ENCODE measurements around the gene RET.

The RET gene

GRCh38 chr10:43076876-43077420 lies at the start of gene RET:
RET (plus strand) TSS chr10:43077069; CDS start chr10:43077259, 190 bp downstream.
- DNase-seq = no peak

DNA sequence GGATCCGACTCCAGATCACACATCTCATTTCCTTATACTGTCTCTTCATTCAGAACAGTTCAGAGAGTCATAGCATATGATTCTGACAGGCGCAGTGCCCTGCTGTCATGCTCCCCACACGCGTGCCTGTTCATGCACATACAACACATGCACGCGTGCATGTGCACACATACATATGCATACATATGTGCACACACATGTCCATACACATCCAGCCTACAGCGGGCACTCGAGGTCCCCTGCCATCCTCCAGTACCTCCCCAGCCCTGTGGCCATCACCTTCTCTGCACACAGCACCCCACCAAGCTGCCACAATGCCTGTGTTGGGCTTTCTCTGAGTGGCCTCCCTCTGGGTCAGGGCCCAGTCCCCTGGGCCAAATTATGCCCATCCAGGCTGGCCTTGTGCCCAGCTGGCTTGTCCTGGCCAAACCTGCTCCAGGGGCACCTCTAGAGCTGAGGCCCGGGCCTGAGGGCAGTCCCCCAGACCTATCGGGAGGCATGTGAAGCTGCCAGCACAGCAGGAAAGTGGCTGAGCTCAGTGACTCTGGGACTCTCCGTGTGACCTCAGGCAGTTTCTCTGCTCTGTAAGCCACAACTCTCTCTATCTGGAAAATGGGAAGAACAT lies 49.4 kb upstream of the RET start:
- DNase-seq = no peak

DNA sequence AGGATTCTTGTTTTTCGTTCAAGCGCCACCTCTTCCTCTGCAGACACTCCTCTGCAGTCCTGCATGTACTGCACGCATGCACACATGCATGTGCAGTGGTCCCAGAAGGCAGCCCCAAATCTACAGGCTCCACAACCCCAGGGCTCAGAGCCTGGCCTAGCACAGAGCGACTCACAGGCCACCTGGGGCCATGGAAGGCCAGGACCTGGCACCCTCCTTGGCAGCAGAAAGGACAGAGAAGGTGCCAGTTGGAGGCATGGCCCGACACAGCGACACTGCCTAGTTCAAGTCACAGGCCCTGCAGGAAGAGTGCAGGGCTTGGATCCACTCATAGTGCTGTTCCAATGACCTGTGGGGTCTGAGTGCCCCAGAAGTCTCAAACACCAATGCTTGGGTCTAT lies 48.7 kb upstream of the RET start:
- DNase-seq = no peak

DNA sequence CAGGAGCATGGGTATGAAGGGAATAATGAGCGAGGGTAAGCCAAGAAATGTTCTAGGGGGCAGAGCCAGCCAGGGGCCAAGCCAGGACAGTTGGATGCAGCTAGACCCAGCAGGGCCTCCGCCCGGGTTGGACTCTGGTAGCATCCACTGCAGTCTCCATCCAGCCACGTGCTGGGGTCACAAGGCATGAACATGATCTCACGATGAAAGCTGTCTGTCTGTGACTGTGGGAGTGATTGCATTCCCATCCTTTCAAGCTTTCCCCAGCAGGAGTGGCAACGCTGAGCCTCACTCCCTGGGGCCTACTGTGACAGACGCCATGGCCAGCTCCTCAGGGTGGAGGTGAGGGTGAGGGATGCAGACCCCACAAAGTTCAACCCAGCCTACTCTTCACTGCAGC lies 47.8 kb upstream of the RET start:
- no peak for DNase-seq

DNA sequence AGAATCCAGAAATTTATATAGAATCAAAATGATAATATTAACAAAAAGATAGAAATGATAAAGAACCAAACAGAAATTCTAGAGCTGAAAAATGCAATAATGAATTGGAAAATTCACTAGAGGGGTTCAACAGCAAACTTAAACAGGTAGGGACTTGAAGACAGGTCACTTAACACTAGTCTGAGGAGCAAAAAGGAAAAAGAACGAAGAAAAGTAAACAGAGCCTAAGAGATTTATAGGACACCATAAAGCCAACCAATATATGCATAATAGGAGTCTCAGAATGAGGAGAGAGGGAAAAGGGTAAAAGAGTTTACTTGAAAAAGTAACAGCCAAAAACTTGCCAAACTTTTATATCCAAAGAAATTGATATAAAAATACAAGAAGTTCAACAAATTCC lies 44.3 kb upstream of the RET start:
- DNase-seq = no peak

DNA sequence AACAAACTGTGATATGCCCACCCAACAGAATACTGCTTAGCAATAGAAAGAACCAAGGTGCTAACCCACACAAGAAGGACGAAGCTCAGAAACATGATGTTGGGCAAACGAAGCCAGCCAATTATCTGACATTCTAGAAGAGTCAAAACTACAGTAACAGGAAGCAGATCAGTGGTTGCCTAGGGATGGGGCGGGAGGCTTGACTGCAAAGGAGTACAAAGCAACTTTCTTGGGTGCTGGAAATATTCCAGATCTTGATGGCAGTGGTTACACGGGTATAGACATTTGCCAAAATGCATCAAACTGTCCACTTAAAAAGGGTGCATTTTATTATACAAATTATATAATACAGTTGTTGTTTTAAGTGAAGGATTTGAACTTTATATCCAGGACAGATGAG lies 41.1 kb upstream of the RET start:
- DNase-seq = no peak

- DNase-seq = no peak
Measured at GRCh38 chr10:43036481-43037428, 40.1 kb upstream of the RET start.

DNA sequence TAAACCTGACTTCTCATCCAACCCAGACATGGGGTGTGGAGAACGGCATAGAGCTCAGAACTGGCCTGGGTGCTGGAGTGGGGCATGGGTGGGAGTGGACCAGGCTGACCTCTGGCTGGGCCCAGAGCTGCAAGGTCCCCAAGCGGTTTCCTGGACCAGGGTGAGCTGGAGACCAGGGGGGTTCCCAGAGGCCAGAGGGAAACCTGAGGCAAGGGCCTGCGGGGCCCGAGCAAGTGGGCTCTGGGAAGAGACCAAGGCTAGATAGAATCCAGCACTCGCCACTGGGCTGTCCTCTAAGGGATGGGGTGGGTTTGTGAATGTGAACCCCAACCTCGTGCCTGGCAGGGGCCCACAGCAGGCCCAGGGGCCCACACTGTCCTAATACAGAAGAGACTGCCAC lies 39.4 kb upstream of the RET start:
- DNase-seq = no peak

- no peak for DNase-seq
Measured at GRCh38 chr10:43037942-43038782, 38.7 kb upstream of the RET start.

- no peak for DNase-seq
Measured at GRCh38 chr10:43038783-43039623, 37.9 kb upstream of the RET start.

GRCh38 chr10:43039624-43040481 lies 37.0 kb upstream of the RET start:
- DNase-seq = no peak

DNA sequence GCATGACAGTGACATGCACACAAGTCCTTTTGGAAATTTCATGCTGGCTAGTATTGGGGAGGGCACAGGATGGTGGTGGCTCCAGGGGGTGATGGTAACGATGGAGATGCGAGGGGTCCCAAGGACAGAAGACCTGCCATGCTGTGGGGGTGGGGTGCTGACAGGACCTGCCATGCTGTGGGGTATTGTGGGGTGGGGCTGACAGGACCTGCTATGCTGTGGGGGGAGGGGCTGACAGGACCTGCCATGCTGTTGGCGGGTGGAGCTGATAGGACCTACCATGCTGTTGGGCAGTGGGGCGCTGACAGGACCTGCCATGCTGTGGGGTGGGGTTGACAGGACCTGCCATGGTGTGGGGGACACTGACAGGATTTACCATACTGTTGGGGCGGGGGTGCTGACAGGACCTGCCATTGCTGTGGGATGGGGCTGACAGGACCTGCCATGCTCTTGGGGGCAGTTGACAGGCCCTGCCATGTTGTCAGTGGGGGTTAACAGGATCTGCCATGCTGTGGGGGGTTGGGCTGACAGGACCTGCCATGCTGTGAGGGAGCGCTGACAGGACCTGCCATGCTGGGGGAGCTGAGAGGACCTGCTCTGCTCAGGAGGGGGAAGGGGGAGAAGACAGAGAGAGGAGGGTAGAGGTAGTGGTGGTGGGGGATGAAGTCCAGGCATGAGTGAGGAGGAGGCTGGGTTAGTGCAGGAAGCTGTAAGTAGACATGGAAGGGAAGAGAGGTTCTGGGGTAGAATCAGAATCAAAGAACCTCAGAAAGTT lies 36.2 kb upstream of the RET start:
- DNase-seq = no peak

DNA sequence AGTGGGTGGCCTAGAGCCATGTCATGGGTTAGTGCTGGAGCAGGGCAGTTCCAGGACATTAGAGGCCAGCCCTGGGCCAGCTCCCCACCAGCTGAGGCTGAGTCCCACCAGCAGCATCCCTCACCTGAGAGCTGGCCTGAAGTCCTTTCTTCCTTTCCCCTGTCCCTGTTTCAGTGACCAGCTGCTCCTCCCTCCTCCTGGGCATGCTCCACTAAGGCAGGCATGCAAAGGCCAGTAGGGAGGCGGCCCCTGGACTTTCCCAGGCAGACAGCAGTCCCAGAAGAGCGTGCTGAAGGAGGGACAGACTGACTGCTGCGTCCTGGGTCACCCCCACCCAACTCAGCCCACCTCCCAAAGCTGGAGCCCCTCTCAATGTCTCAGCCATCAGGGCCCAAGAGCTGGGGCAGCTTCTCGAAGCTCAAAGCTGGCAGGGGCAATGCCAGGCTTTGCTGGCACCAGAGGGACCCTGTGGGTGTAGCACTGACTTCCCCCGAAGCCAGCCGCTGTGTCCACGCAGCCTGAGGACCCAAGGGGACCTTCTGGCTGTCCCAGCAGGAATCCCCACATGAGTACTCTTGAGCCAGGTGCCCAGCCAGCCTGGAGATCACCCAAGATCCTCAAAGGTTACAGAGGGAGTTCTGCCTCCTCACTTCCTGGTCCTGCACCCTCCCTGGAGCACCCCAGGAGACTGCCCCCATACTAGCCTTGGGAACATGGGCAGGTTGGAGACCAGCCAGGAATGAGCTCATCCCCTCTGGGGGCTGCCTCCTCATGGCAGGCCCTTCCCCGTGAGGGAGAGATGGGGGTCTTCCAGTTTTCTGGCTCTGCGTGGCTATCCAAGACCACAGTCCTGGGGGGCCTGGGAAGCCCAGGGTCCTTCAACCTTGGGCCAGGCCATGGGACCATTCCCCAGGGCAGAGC lies 35.2 kb upstream of the RET start:
- no peak for DNase-seq

- DNase-seq = no peak
Measured at GRCh38 chr10:43042503-43043341, 34.1 kb upstream of the RET start.

- DNase-seq = no peak
Measured at GRCh38 chr10:43043342-43043772, 33.5 kb upstream of the RET start.

- no peak for DNase-seq
Measured at GRCh38 chr10:43043773-43044447, 33.0 kb upstream of the RET start.

- no peak for DNase-seq
Measured at GRCh38 chr10:43044448-43044921, 32.4 kb upstream of the RET start.

Measured in NCI-H2029 (cell line).